IMR-90 (cell line): ENCODE measurements around the gene FBXW2. TPM values are rescaled to one million over a fixed set of nuclear protein-coding genes. Genes with fewer than 3 reads are reported as not detected.

Experiments
- ATAC-seq: fragments of 200-7000 bp; cut with Tn5 transposase; 2 replicates; pipeline ENCODE4 v1.9.1; 2020; ENCODE audit warnings: low read depth, mild to moderate bottlenecking, moderate library complexity
- BruUV-seq: library from RNA; stranded (reverse); fragments of 400-500 nt; replicated peaks from 2 replicates; lab custom pipeline; 2021; lab: Mats Ljungman, UMichigan
- CTCF ChIA-PET: fragments of 300-600 bp; formaldehyde crosslinking; extraction: SDS; loops from one replicate; lab custom pipeline; 2021; ENCODE audit warnings: antibody characterized with exemption; lab: Yijun Ruan, JAX
- POLR2A ChIA-PET: fragments of 300-600 bp; sonication (Branson Sonifier 250); formaldehyde crosslinking; loops from one replicate; lab custom pipeline; 2022; ENCODE audit warnings: antibody characterized with exemption; ENCODE audit not compliant: unreplicated experiment; lab: Charles Lee
- DNase-seq: peaks from one replicate; pipeline ENCODE4 v3.0.0; 2013
- H2AFZ ChIP-seq: replicated peaks from 2 replicates; pipeline ENCODE3; 2013; ENCODE audit warnings: low read length, mild to moderate bottlenecking; ENCODE audit not compliant: poor library complexity
- H2AK5ac ChIP-seq: 2 replicates; pipeline ENCODE4 v1.6.1; 2013; ENCODE audit warnings: low read depth, low read length, inconsistent platforms
- H2AK9ac ChIP-seq: replicated peaks from 2 replicates; pipeline ENCODE3; 2013; ENCODE audit warnings: mild to moderate bottlenecking, low read depth, low read length, moderate library complexity; ENCODE audit not compliant: poor library complexity
- H2BK120ac ChIP-seq: 2 replicates; pipeline ENCODE4 v1.6.1; 2013; ENCODE audit warnings: low read depth, low read length, inconsistent platforms
- H2BK15ac ChIP-seq: 3 replicates; pipeline ENCODE4 v1.6.1; 2013; ENCODE audit warnings: low read depth, low read length, inconsistent platforms
- H2BK20ac ChIP-seq: 2 replicates; pipeline ENCODE4 v1.6.1; 2013; ENCODE audit warnings: low read depth, mild to moderate bottlenecking, inconsistent platforms, low read length, moderate library complexity
- H2BK5ac ChIP-seq: 2 replicates; pipeline ENCODE4 v1.6.1; 2013; ENCODE audit warnings: mild to moderate bottlenecking, low read depth, low read length, inconsistent platforms; ENCODE audit not compliant: poor library complexity, severe bottlenecking
- H3K14ac ChIP-seq: replicated peaks from 2 replicates; pipeline ENCODE4 v1.6.1; 2013; ENCODE audit warnings: low read depth, low read length, inconsistent platforms
- H3K18ac ChIP-seq: 2 replicates; pipeline ENCODE4 v1.6.1; 2013; ENCODE audit warnings: low read depth, low read length, control low read depth
- H3K23ac ChIP-seq: 2 replicates; pipeline ENCODE4 v1.6.1; 2013; ENCODE audit warnings: low read depth, low read length, inconsistent platforms
- H3K27ac ChIP-seq: 2 replicates; pipeline ENCODE4 v1.5.1; 2013; ENCODE audit warnings: mild to moderate bottlenecking, control low read depth, low read length; ENCODE audit not compliant: insufficient read depth
- H3K27me3 ChIP-seq: 2 replicates; pipeline ENCODE4 v1.6.1; 2013; ENCODE audit warnings: low read length; ENCODE audit not compliant: control insufficient read depth, insufficient read depth
- H3K36me3 ChIP-seq: 2 replicates; pipeline ENCODE4 v1.6.1; 2013; ENCODE audit warnings: low read length, mixed read lengths; ENCODE audit not compliant: control insufficient read depth, insufficient read depth
- H3K4ac ChIP-seq: 2 replicates; pipeline ENCODE4 v1.6.1; 2013; ENCODE audit warnings: low read depth, low read length, inconsistent platforms
- H3K4me1 ChIP-seq: 2 replicates; pipeline ENCODE4 v1.6.1; 2013; ENCODE audit warnings: low read length, mixed read lengths; ENCODE audit not compliant: control insufficient read depth, insufficient read depth
- H3K4me2 ChIP-seq: 2 replicates; pipeline ENCODE4 v1.6.1; 2013; ENCODE audit warnings: low read depth, mild to moderate bottlenecking, control low read depth, low read length, moderate library complexity
- H3K4me3 ChIP-seq: 2 replicates; pipeline ENCODE4 v1.5.1; 2013; ENCODE audit warnings: low read depth, mild to moderate bottlenecking, control low read depth, low read length, moderate library complexity; ENCODE audit not compliant: insufficient read depth
- H3K56ac ChIP-seq: 2 replicates; pipeline ENCODE4 v1.6.1; 2013; ENCODE audit warnings: low read length, inconsistent platforms; ENCODE audit not compliant: insufficient read depth; ENCODE audit errors: extremely low read depth
- H3K79me1 ChIP-seq, 2 experiments: 2 replicates each; pipeline ENCODE4 v1.6.1; 2013; ENCODE audit warnings: low read length in 2 of 2, inconsistent platforms in 1 of 2, low read depth in 1 of 2
- H3K9ac ChIP-seq: 2 replicates; pipeline ENCODE4 v1.6.1; 2013; ENCODE audit warnings: low read depth, low read length, control low read depth
- H3K9me1 ChIP-seq: 2 replicates; pipeline ENCODE4 v1.6.1; 2013; ENCODE audit warnings: low read length, inconsistent platforms; ENCODE audit not compliant: insufficient read depth
- H3K9me3 ChIP-seq: 2 replicates; pipeline ENCODE4 v1.6.1; 2013; ENCODE audit warnings: low read length; ENCODE audit not compliant: control insufficient read depth, insufficient read depth
- H4K20me1 ChIP-seq: 2 replicates; pipeline ENCODE4 v1.6.1; 2013; ENCODE audit warnings: low read length, inconsistent platforms; ENCODE audit not compliant: insufficient read depth
- H4K5ac ChIP-seq: 2 replicates; pipeline ENCODE4 v1.6.1; 2013; ENCODE audit warnings: mild to moderate bottlenecking, low read depth, low read length, control low read depth
- H4K8ac ChIP-seq, 2 experiments: 2 replicates each; pipeline ENCODE4 v1.6.1; 2013; ENCODE audit warnings: low read depth in 2 of 2, low read length in 2 of 2, control low read depth in 1 of 2, inconsistent platforms in 1 of 2
- H4K91ac ChIP-seq: 2 replicates; pipeline ENCODE4 v1.6.1; 2013; ENCODE audit warnings: low read depth, low read length, inconsistent platforms; ENCODE audit not compliant: insufficient read depth
- BHLHE40 ChIP-seq: fragments of 150-350 bp; IDR thresholded peaks from 2 replicates; pipeline ENCODE4 v1.6.1; 2016; ENCODE audit warnings: mild to moderate bottlenecking, low read depth, low read length
- CEBPB ChIP-seq: IDR thresholded peaks from 2 replicates; pipeline ENCODE4 v1.6.1; 2012; ENCODE audit warnings: low read depth, low read length, improper control_type of control experiment
- MAZ ChIP-seq: IDR thresholded peaks from 2 replicates; pipeline ENCODE4 v1.6.1; 2012; ENCODE audit warnings: low read depth, mild to moderate bottlenecking, low read length, improper control_type of control experiment, moderate library complexity, borderline replicate concordance
- NFE2L2 ChIP-seq: fragments of 150-350 bp; IDR thresholded peaks from 2 replicates; pipeline ENCODE4 v1.6.1; 2016; ENCODE audit warnings: low read depth, mild to moderate bottlenecking, low read length
- RAD21 ChIP-seq: IDR thresholded peaks from 2 replicates; pipeline ENCODE4 v1.6.1; 2012; ENCODE audit warnings: low read length, improper control_type of control experiment
- RCOR1 ChIP-seq: IDR thresholded peaks from 2 replicates; pipeline ENCODE4 v1.6.1; 2012; ENCODE audit warnings: mild to moderate bottlenecking, low read length, improper control_type of control experiment; ENCODE audit not compliant: insufficient replicate concordance
- SMC3 ChIP-seq: fragments of 150-350 bp; IDR thresholded peaks from 2 replicates; pipeline ENCODE4 v1.6.1; 2016; ENCODE audit warnings: low read depth, mild to moderate bottlenecking, antibody characterized with exemption, low read length, moderate library complexity
- WGBS, 2 experiments: methylation state at CpG; one replicate each; pipeline versions ENCODE4 v1.1.5 to v1.1.7; 2013; ENCODE audit warnings: missing lambda C conversion rate in 2 of 2; ENCODE audit not compliant: insufficient read length in 1 of 2; ENCODE audit errors: extremely low coverage in 2 of 2; 5-methylcytosine and 5-hydroxymethylcytosine counted together
- dilution Hi-C: fragments of 300-500 bp; cut with HindIII; formaldehyde crosslinking; loops from one replicate; pipeline ENCODE4 v1.14.3; 2018; ENCODE audit warnings: low sequenced_read_pairs; ENCODE audit not compliant: unreplicated experiment
- in situ Hi-C: fragments of 300-500 bp; cut with MboI; formaldehyde crosslinking; loops from 3 replicates; pipeline ENCODE4 v1.14.3; 2019; ENCODE audit warnings: low sequenced_read_pairs, inconsistent platforms, mixed read lengths
- intact Hi-C: fragments of 100-400 bp; cut with micrococcal nuclease; formaldehyde crosslinking; loops from 2 replicates; pipeline ENCODE4 v1.10.0; 2022
- polyA plus RNA-seq, 3 experiments: library from polyadenylated mRNA; depleted of rRNA; stranded (reverse); fragments of >200 nt; gene quantifications; 2 replicates each; pipeline ENCODE4 v1.2.3, GENCODE V29; 2012; ENCODE audit warnings: low replicate concordance in 1 of 3
- total RNA-seq: library from RNA; depleted of rRNA; stranded (reverse); fragments of >200 nt; gene quantifications from 2 replicates; pipeline ENCODE4 v1.2.3, GENCODE V29; 2012
- TF ChIP-seq, protein P1 (sequence below): conservative IDR thresholded peaks from 2 replicates; pipeline ENCODE4 v1.5.1; 2012; ENCODE audit warnings: mild to moderate bottlenecking, low read depth, low read length, improper control_type of control experiment

Gene FBXW2
- total and polyA plus RNA-seq, 2 of the 4 experiments (the other 2 are of a cell fraction), result 27.1 to 43.5 TPM

DNA sequence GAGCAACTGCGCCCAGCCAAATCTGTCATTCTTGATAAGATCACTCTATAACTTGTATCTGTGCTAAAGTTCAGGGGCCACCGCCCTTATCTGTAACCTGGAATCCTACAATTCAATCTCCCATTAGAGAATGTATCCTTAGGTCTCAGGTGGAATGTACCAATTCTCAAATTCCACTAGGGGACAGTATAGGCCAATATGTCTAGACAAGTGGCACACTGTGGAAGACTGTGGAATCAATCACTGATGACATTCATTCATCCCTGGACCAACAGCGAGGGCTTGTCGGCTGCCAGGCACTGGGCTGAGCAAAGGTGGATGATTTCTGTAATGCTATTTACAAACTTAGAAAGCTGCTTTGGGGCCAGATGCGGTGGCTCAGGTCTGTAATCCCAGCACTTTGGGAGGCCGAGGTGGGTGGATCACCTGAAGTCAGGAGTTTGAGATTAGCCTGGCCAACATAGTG is 50.2 kb downstream of the FBXW2 start:
- H2AK9ac ChIP-seq, result no peak overlapping the region
- no peaks in the 10 kb centered on the region for H3K27me3 ChIP-seq
- H2BK15ac ChIP-seq, result no peak overlapping the region
- POLR2A ChIA-PET, result no interaction called here
- no peaks in the 10 kb centered on the region for H3K9me3 ChIP-seq
- in situ Hi-C loops (no loop called here), dilution Hi-C loops (no loop called here), intact Hi-C loops (no loop called here)
- no peak overlapping the region for H2AFZ ChIP-seq
- H3K9ac ChIP-seq, result no peak overlapping the region
- H3K36me3 ChIP-seq, result no peaks in the 10 kb centered on the region
- no TSS peak for BruUV-seq
- WGBS, 2 experiments, result 76% methylated on average over 3 of the region's 6 CpGs; no CpG with 5 or more reads in 1 of the 2 experiments
- no peaks in the 10 kb centered on the region for H4K20me1 ChIP-seq
- H3K23ac ChIP-seq, result no peak overlapping the region
- H3K14ac ChIP-seq, result no peak overlapping the region
- H3K4me3 ChIP-seq, result no peak overlapping the region
- H2BK5ac ChIP-seq, result no peak overlapping the region
- peak; percentile 35 for DNase-seq
- CTCF ChIA-PET, result interaction anchor here (0.7 kb wide), 1 partner anchor 837 kb away, joined by 3 read pairs; no protein-coding TSS in a partner anchor
- TF ChIP-seq BHLHE40 (no peak), RAD21 (peak; percentile 61), NFE2L2 (no peak), CEBPB (no peak), MAZ (no peak), SMC3 (peak; percentile 39), RCOR1 (no peak)
- TF ChIP-seq, protein P1, sequence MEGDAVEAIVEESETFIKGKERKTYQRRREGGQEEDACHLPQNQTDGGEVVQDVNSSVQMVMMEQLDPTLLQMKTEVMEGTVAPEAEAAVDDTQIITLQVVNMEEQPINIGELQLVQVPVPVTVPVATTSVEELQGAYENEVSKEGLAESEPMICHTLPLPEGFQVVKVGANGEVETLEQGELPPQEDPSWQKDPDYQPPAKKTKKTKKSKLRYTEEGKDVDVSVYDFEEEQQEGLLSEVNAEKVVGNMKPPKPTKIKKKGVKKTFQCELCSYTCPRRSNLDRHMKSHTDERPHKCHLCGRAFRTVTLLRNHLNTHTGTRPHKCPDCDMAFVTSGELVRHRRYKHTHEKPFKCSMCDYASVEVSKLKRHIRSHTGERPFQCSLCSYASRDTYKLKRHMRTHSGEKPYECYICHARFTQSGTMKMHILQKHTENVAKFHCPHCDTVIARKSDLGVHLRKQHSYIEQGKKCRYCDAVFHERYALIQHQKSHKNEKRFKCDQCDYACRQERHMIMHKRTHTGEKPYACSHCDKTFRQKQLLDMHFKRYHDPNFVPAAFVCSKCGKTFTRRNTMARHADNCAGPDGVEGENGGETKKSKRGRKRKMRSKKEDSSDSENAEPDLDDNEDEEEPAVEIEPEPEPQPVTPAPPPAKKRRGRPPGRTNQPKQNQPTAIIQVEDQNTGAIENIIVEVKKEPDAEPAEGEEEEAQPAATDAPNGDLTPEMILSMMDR, result peak; percentile 60
- H4K8ac ChIP-seq, result no peak overlapping the region
- H2BK120ac ChIP-seq, result no peak overlapping the region
- no peaks in the 10 kb centered on the region for H3K79me1 ChIP-seq
- no peak overlapping the region for H4K91ac ChIP-seq
- H2AK5ac ChIP-seq, result no peak overlapping the region
- H4K5ac ChIP-seq, result no peak overlapping the region
- H3K4ac ChIP-seq, result no peak overlapping the region
- no peaks in the 10 kb centered on the region for H3K9me1 ChIP-seq
- H3K4me2 ChIP-seq, result no peak overlapping the region
- no peaks in the 10 kb centered on the region for H3K4me1 ChIP-seq
- H3K56ac ChIP-seq, result no peak overlapping the region
- H3K18ac ChIP-seq, result no peak overlapping the region
- no peak overlapping the region for H3K27ac ChIP-seq
- no peak overlapping the region for H2BK20ac ChIP-seq
- ATAC-seq, result peak; percentile 74
